Adrenal gland (tissue), 12 donors: ENCODE measurements around the gene GFOD1. TPM values are rescaled to one million over a fixed set of nuclear protein-coding genes. Genes with fewer than 3 reads are reported as not detected.
"Not testable (repeated sequence)": the region's sequence is repeated elsewhere in the genome, so short reads cannot be mapped to it uniquely, and the experiment has no call there.

Source experiments
- DNase-seq, 7 donors: peaks; one replicate each; pipeline ENCODE4 v3.0.0-alpha.2; 2019 to 2020
- H3K27ac ChIP-seq, 5 donors: fragments of 200-600 bp; sonication (generic) in 4 of 5; 1 replicate in 3 of 5; 2 replicates in 2 of 5; pipeline versions ENCODE4 v1.5.1 to v1.8.0; 2016 to 2020; ENCODE audit warnings: mild to moderate bottlenecking in 1 of 5
- H3K27me3 ChIP-seq: fragments of 200-600 bp; 2 replicates; pipeline ENCODE4 v1.8.0; 2021
- H3K36me3 ChIP-seq, 2 donors: fragments of 200-600 bp; replicated peaks in 1 of 2; 1 replicate in 1 of 2; 2 replicates in 1 of 2; pipeline versions ENCODE4 v1.5.1 to v1.8.0; 2018 to 2022
- H3K4me1 ChIP-seq, 2 donors: fragments of 200-600 bp; replicated peaks in 1 of 2; 1 replicate in 1 of 2; 2 replicates in 1 of 2; pipeline versions ENCODE4 v1.5.1 to v1.8.0; 2018 to 2021
- H3K4me3 ChIP-seq, 4 donors: fragments of 200-600 bp; sonication (generic) in 3 of 4; one replicate each; pipeline ENCODE4 v1.5.1; 2016 to 2018
- H3K9me3 ChIP-seq, 3 donors: fragments of 200-600 bp; sonication (generic) in 1 of 3; replicated peaks in 1 of 3; 1 replicate in 2 of 3; 2 replicates in 1 of 3; pipeline versions ENCODE4 v1.5.1 to v1.8.0; 2016 to 2021
- CTCF ChIP-seq, 6 experiments: fragments of 450-650 bp in 4 of 6; fragments of 200-600 bp in 2 of 6; sonication (generic) in 1 of 6; IDR thresholded peaks; 1 replicate in 5 of 6; 2 replicates in 1 of 6; pipeline versions ENCODE4 v1.5.1 to v1.8.0; 2016 to 2021; ENCODE audit warnings: antibody characterized with exemption in 6 of 6, mild to moderate bottlenecking in 2 of 6, moderate library complexity in 1 of 6
- POLR2A ChIP-seq, 2 donors: fragments of 450-650 bp; IDR thresholded peaks; one replicate each; pipeline ENCODE4 v1.6.1; 2017; ENCODE audit warnings: antibody characterized with exemption in 2 of 2, mild to moderate bottlenecking in 2 of 2, moderate library complexity in 1 of 2
- WGBS, 4 donors: extraction: QIAGEN DNeasy Blood & Tissue Kit in 2 of 4; methylation state at CpG; one replicate each; pipeline versions ENCODE4 v1.1.5 to v1.1.7; 2013 to 2017; 5-methylcytosine and 5-hydroxymethylcytosine counted together
- intact Hi-C, 2 donors: fragments of 100-400 bp; cut with DNase I; formaldehyde crosslinking; loops; one replicate each; pipeline versions ENCODE4 v1.14.1 to v1.15.0; 2022 to 2023
- polyA plus RNA-seq, 3 donors: library from polyadenylated mRNA; stranded (reverse); fragments of 200-250 nt in 2 of 3; fragments of 350-450 nt in 1 of 3; fragmentation: Illumina TruSeq in 1 of 3; extraction: RNeasy Lipid Tissue Mini Kit (QIAGEN cat#74804) in 1 of 3; gene quantifications; one replicate each; pipeline ENCODE4 v1.2.3, GENCODE V29; 2013 to 2014
- total RNA-seq, 9 donors: library from RNA; depleted of rRNA in 4 of 9; stranded (reverse); fragments of >200 nt in 4 of 9; fragments of 120-200 nt in 1 of 9; fragmentation: NEBNext Ultra II Directional in 1 of 9; extraction: Animal tissue kit (Norgen Biotek cat#: 25700) in 1 of 9; gene quantifications; one replicate each; pipeline versions ENCODE4 v1.1.0 to v1.2.4, GENCODE V29; 2013 to 2023
- donor health status: healthy with polysubstance abuse.
- donor health status: Bipolar disorder and iron deficiency.
- donor health status: DM: yes; HTN: yes; CAD: no.
- donor health status: DM: no; HTN: no; CAD: no.
- donor health status: DM: no; HTN: no; CAD: no.
- donor health status: DM: yes; HTN: yes; CAD: no.

The GFOD1 gene
- total and polyA plus RNA-seq, 12 donors, result 1.9 to 7.7 (median 4.1) TPM

- peak overlapping the region in 1 of 5 donors; percentile 48 for H3K27ac ChIP-seq
- no peak for TF ChIP-seq POLR2A (IDR thresholded peaks at IDR 0.05)
- TF ChIP-seq CTCF (IDR thresholded peaks at IDR 0.05), result no peak
- H3K27me3 ChIP-seq, result no peaks in the 10 kb centered on the region
- H3K36me3 ChIP-seq, result no peaks in the 10 kb centered on the region
- H3K4me1 ChIP-seq, result no peaks in the 10 kb centered on the region
- peak; percentile 22 to 86 (median 51) for DNase-seq
- H3K9me3 ChIP-seq, result no peaks in the 10 kb centered on the region
- intact Hi-C loops, result no loop called here
- H3K4me3 ChIP-seq, result no peak overlapping the region
- 71 to 85% (median 77%) methylated on average over 27 to 33 of the region's 33 CpGs for WGBS, 4 donors
These were observed 24.7 kb upstream of the GFOD1 start for GRCh38 chr6:13511913-13512717.

GRCh38 chr6:13511141-13511571, 23.8 kb upstream of the GFOD1 start:
- H3K4me3 ChIP-seq, result not testable (repeated sequence)
- WGBS, 4 donors, result 85 to 91% (median 89%) methylated on average over 27 to 37 of the region's 37 CpGs

GRCh38 chr6:13510433-13510832, 23.0 kb upstream of the GFOD1 start:
- DNase-seq, H3K9me3 ChIP-seq, H3K27ac ChIP-seq, intact Hi-C loops, H3K36me3 ChIP-seq, H3K27me3 ChIP-seq, H3K4me1 ChIP-seq, H3K4me3 ChIP-seq: not testable (repeated sequence)
- 80 to 100% (median 91%) methylated on average over 1 of the region's 1 CpG for WGBS, 4 donors

More at GRCh38 chr6:13511141-13511571, 23.8 kb upstream of the GFOD1 start:
- intact Hi-C loops, DNase-seq, H3K9me3 ChIP-seq, H3K27me3 ChIP-seq, H3K36me3 ChIP-seq, H3K4me1 ChIP-seq: not testable (repeated sequence)
- peak overlapping the region in 1 of 5 donors; percentile 48 for H3K27ac ChIP-seq

GRCh38 chr6:13508711-13509705, 21.6 kb upstream of the GFOD1 start:
- intact Hi-C loops, result no loop called here
- WGBS, 4 donors, result 51 to 53% (median 52%) methylated on average over 13 of the region's 13 CpGs
- no peak overlapping the region for H3K27ac ChIP-seq
- H3K4me1 ChIP-seq, result no peaks in the 10 kb centered on the region
- H3K4me3 ChIP-seq, result no peak overlapping the region
- H3K9me3 ChIP-seq, result no peaks in the 10 kb centered on the region
- H3K36me3 ChIP-seq, result no peaks in the 10 kb centered on the region
- no peaks in the 10 kb centered on the region for H3K27me3 ChIP-seq
- TF ChIP-seq POLR2A (IDR thresholded peaks at IDR 0.05) (no peak), CTCF (IDR thresholded peaks at IDR 0.05) (no peak)
- DNase-seq, result no peak

GRCh38 chr6:13507306-13507860, 20.0 kb upstream of the GFOD1 start:
- H3K4me1 ChIP-seq, result no peaks in the 10 kb centered on the region
- TF ChIP-seq POLR2A (IDR thresholded peaks at IDR 0.05) (no peak), CTCF (IDR thresholded peaks at IDR 0.05) (no peak)
- no peak overlapping the region for H3K27ac ChIP-seq
- H3K27me3 ChIP-seq, result no peaks in the 10 kb centered on the region
- 59 to 74% (median 67%) methylated on average over 2 to 3 of the region's 3 CpGs for WGBS, 4 donors
- intact Hi-C loops, result no loop called here
- H3K4me3 ChIP-seq, result no peak overlapping the region
- no peaks in the 10 kb centered on the region for H3K36me3 ChIP-seq
- DNase-seq, result no peak
- no peaks in the 10 kb centered on the region for H3K9me3 ChIP-seq
